Fibroblast of lung (primary cell): Measurements from ENCODE around the gene ACOT8.
"Not testable (repeated sequence)": the region's sequence is repeated elsewhere in the genome, so short reads cannot be mapped to it uniquely, and the experiment has no call there.

Experiments
- CTCF ChIP-seq, 2 donors: IDR thresholded peaks in 1 of 2; conservative IDR thresholded peaks in 1 of 2; 1 replicate in 1 of 2; 2 replicates in 1 of 2; pipeline ENCODE4 v1.5.1; 2011 to 2012; ENCODE audit warnings: low read length in 2 of 2, control low read depth in 1 of 2, inconsistent platforms in 1 of 2, low read depth in 1 of 2, mild to moderate bottlenecking in 1 of 2
- EZH2 ChIP-seq: IDR thresholded peaks from 2 replicates; pipeline ENCODE4 v1.5.1; 2012; ENCODE audit warnings: low read length, control low read depth, mild to moderate bottlenecking; ENCODE audit errors: missing control alignments

DNA sequence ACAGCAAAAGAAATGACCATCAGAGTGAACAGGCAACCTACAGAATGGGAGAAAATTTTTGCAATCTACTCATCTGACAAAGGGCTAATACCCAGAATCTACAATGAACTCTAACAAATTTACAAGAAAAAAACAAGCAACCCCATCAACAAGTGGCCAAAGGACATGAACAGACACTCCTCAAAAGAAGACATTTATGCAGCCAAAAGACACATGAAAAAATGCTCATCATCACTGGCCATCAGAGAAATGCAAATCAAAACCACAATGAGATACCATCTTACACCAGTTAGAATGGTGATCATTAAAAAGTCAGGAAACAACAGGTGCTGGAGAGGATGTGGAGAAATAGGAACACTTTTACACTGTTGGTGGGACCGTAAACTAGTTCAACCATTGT, 59.7 kb downstream of the ACOT8 start:
- not testable (repeated sequence) for TF ChIP-seq EZH2; CTCF (conservative IDR thresholded peaks at IDR 0.05 in 1 of 2, IDR thresholded peaks at IDR 0.05 in 1 of 2; ENCODE audit: low read depth in 1 of 2, low read length in 2 of 2)
